PC-9 (cell line): ENCODE data around the gene VASH2. TPM values are rescaled to one million over a fixed set of nuclear protein-coding genes. Genes with fewer than 3 reads are reported as not detected.

Source experiments
- BruUV-seq: library from RNA; stranded (reverse); fragments of 400-500 nt; replicated peaks from 2 replicates; lab custom pipeline; 2021; lab: Mats Ljungman, UMichigan
- CTCF ChIA-PET: fragments of 300-600 bp; sonication (Branson Sonifier 250); formaldehyde crosslinking; loops from one replicate; lab custom pipeline; 2022; ENCODE audit warnings: antibody characterized with exemption; lab: Charles Lee
- POLR2A ChIA-PET: fragments of 300-600 bp; sonication (Branson Sonifier 250); formaldehyde crosslinking; loops from one replicate; lab custom pipeline; 2022; ENCODE audit warnings: antibody characterized with exemption; ENCODE audit not compliant: unreplicated experiment; lab: Charles Lee
- DNase-seq, 2 experiments: peaks; one replicate each; pipeline versions ENCODE4 v3.0.0 to v3.0.0-alpha.2; 2015 to 2022; ENCODE audit warnings: mixed read lengths in 1 of 2
- H2AFZ ChIP-seq: fragments of 200-600 bp; sonication (generic); 2 replicates; pipeline ENCODE4 v1.8.1; 2017; ENCODE audit warnings: antibody characterized with exemption
- H3F3A ChIP-seq: fragments of 200-600 bp; sonication (generic); 2 replicates; pipeline ENCODE4 v1.8.1; 2017; ENCODE audit warnings: antibody characterized with exemption, mild to moderate bottlenecking, low read depth; ENCODE audit not compliant: insufficient read depth
- H3K27ac ChIP-seq: fragments of 200-600 bp; sonication (generic); 2 replicates; pipeline ENCODE4 v1.6.1; 2016; ENCODE audit warnings: mixed run types
- H3K27me3 ChIP-seq: fragments of 200-600 bp; sonication (generic); 2 replicates; pipeline ENCODE4 v1.6.1; 2016; ENCODE audit warnings: low read depth, mixed run types; ENCODE audit not compliant: insufficient read depth
- H3K36me3 ChIP-seq: fragments of 200-600 bp; sonication (generic); 2 replicates; pipeline ENCODE4 v1.6.1; 2016; ENCODE audit warnings: low read depth, mixed run types
- H3K4me1 ChIP-seq: fragments of 200-600 bp; sonication (generic); replicated peaks from 2 replicates; pipeline ENCODE4 v1.6.1; 2016; ENCODE audit warnings: mixed run types; ENCODE audit not compliant: insufficient read depth
- H3K4me2 ChIP-seq: fragments of 200-600 bp; sonication (generic); 2 replicates; pipeline ENCODE4 v1.6.1; 2017; ENCODE audit warnings: mixed run types
- H3K4me3 ChIP-seq: fragments of 200-600 bp; sonication (generic); 2 replicates; pipeline ENCODE4 v1.6.1; 2016; ENCODE audit warnings: mixed run types
- H3K79me2 ChIP-seq: fragments of 200-600 bp; sonication (generic); 2 replicates; pipeline ENCODE4 v1.6.1; 2017; ENCODE audit warnings: low read depth, mixed run types
- H3K9me2 ChIP-seq: fragments of 200-600 bp; sonication (generic); 2 replicates; pipeline ENCODE4 v1.8.1; 2017; ENCODE audit warnings: mild to moderate bottlenecking; ENCODE audit not compliant: insufficient read depth
- H3K9me3 ChIP-seq: fragments of 200-600 bp; sonication (generic); 2 replicates; pipeline ENCODE4 v1.8.1; 2016; ENCODE audit warnings: low read depth; ENCODE audit not compliant: insufficient read depth
- H4K20me1 ChIP-seq: fragments of 200-600 bp; sonication (generic); 2 replicates; pipeline ENCODE4 v1.8.1; 2017; ENCODE audit not compliant: insufficient read depth
- EZH2 ChIP-seq: fragments of 200-600 bp; sonication (generic); IDR thresholded peaks from 2 replicates; pipeline ENCODE4 v1.8.0; 2017; ENCODE audit warnings: antibody characterized with exemption, low read depth
- intact Hi-C: fragments of 100-400 bp; cut with micrococcal nuclease; formaldehyde crosslinking; loops from one replicate; pipeline ENCODE4 v1.10.0; 2022; ENCODE audit not compliant: unreplicated experiment
- total RNA-seq: library from RNA; stranded (reverse); gene quantifications from 2 replicates; pipeline ENCODE4 v1.2.3, GENCODE V29; 2021
- TF ChIP-seq, protein P1 (sequence below): fragments of 200-600 bp; sonication (generic); conservative IDR thresholded peaks from 2 replicates; pipeline ENCODE4 v1.6.1; 2017; ENCODE audit warnings: mixed run types, antibody characterized with exemption, mild to moderate bottlenecking, moderate library complexity

Gene VASH2
- total RNA-seq, 1 experiment from 2014 or later, result not detected

DNA sequence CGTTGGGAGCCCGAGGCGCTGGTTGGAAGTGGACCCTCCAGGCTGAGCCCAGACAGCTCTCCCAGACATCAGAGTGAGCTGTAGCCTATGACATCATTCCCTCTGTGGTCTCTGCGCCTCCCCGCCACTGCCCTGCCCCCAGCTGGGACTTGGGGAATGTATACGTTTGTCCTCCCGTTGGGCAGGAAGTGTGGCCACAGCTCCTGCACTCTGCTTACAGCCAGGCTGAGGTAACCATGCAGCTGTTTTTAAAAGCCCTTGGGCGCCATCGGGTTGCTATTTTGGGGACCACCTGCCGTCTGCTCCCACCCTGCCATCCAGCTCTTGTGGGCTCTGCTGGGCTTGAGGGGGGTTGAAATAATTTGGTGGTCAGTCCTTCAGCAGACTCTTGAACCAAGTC is 7.8 kb downstream of the VASH2 start:
- Histone ChIP-seq H4K20me1 (no peaks in the 10 kb centered on the region; the same call in 1 of the 2 replicates), H3K9me3 (no peaks in the 10 kb centered on the region), H3F3A (no peaks in the 10 kb centered on the region), H3K79me2 (no peaks in the 10 kb centered on the region), H3K27me3 (peaks cover 34% of the 10 kb centered on the region), H3K27ac (no peak overlapping the region), H3K36me3 (no peaks in the 10 kb centered on the region), H3K4me2 (no peak overlapping the region), H3K4me3 (no peak overlapping the region), H3K9me2 (no peaks in the 10 kb centered on the region), H2AFZ (no peak overlapping the region), H3K4me1 (no peaks in the 10 kb centered on the region)
- no peak for TF ChIP-seq EZH2
- TF ChIP-seq, protein P1, sequence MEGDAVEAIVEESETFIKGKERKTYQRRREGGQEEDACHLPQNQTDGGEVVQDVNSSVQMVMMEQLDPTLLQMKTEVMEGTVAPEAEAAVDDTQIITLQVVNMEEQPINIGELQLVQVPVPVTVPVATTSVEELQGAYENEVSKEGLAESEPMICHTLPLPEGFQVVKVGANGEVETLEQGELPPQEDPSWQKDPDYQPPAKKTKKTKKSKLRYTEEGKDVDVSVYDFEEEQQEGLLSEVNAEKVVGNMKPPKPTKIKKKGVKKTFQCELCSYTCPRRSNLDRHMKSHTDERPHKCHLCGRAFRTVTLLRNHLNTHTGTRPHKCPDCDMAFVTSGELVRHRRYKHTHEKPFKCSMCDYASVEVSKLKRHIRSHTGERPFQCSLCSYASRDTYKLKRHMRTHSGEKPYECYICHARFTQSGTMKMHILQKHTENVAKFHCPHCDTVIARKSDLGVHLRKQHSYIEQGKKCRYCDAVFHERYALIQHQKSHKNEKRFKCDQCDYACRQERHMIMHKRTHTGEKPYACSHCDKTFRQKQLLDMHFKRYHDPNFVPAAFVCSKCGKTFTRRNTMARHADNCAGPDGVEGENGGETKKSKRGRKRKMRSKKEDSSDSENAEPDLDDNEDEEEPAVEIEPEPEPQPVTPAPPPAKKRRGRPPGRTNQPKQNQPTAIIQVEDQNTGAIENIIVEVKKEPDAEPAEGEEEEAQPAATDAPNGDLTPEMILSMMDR, result no peak
- CTCF ChIA-PET, result no interaction called here
- POLR2A ChIA-PET, result no interaction called here
- intact Hi-C loops, result no loop called here
- no TSS peak for BruUV-seq
- DNase-seq, result no peak

DNA sequence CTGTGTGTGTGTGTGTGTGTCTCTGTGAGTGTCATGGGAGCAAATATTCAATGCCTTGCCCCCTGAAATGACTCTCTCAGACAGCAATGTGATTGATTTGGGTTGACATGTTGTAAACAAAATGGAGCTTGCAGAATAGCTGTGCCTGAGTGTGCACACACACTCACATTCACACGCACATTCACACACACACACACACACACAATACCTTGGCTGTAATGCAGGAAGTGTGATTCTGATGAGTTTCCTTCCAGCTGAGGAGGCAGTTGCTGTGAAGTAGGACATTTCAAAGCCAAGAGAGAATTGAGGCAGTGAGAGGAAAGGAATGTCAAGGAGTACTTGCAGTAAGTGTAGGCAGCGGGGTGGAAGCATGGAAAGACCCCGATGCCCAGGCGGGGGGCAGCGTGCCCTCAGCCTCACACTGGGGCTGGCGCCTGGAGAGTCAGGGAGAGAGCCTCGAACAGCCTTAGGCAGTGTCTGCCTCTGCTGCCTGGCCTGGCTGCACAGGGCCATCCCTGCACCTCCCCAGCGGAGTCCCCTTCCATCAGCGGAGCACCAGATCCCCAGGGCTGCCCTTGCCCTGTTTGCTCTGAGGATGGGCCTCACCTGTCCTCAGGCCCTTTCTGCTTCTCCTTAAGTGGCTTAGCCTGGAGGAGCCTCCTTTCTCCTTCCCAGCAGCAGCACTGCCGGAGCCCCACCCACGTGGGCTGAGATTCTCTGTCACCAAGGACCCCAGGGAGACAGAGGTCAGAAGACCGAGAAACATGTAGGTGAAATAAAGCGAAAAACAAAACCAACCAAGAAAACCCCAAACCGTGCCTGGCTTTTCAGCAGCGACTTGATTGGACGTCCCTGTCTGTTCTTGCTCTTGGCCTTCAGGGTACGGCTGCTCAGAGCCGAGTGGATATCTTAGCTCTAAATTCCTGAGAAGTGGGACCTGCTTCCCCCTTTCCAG is 9.2 kb downstream of the VASH2 start:
- peaks cover 46% of the 10 kb centered on the region for H3K27me3 ChIP-seq
- H3K36me3 ChIP-seq, result no peaks in the 10 kb centered on the region
- H4K20me1 ChIP-seq, result no peaks in the 10 kb centered on the region; the same call in 1 of the 2 replicates
- H3K27ac ChIP-seq, result no peak overlapping the region
- no peak overlapping the region for H3K4me2 ChIP-seq
- no peak for DNase-seq
- H3K79me2 ChIP-seq, result no peaks in the 10 kb centered on the region
- H3F3A ChIP-seq, result no peaks in the 10 kb centered on the region
- H3K4me1 ChIP-seq, result no peaks in the 10 kb centered on the region
- H3K9me2 ChIP-seq, result no peaks in the 10 kb centered on the region
- H2AFZ ChIP-seq, result no peak overlapping the region
- CTCF ChIA-PET, result no interaction called here
- H3K9me3 ChIP-seq, result no peaks in the 10 kb centered on the region
- no peak overlapping the region for H3K4me3 ChIP-seq
- POLR2A ChIA-PET, result no interaction called here
- TF ChIP-seq, protein P1, result no peak
- no peak for TF ChIP-seq EZH2
- no TSS peak for BruUV-seq
- intact Hi-C loops, result no loop called here

DNA sequence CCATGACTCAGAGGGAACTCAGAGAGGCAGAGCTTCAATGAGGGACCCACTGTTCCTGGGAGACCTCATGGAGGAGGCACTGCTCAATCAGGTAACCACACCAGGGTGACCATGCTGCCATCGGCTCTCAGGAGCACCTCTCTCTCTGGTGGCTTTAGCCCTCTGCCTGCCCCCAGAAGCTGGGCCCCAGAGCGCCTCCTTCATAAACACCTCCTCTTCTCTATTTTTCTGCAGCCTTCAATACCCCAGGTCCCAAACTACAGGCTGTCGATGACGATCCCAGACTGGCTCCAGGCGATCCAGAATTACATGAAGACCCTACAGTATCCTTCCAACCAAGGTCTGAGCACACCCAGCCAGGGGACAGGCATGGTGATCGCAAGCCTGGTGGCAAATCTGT is 10.6 kb downstream of the VASH2 start:
- peaks cover 43% of the 10 kb centered on the region for H3K27me3 ChIP-seq
- POLR2A ChIA-PET, result no interaction called here
- intact Hi-C loops, result no loop called here
- H3K9me2 ChIP-seq, result no peaks in the 10 kb centered on the region
- CTCF ChIA-PET, result no interaction called here
- H3K4me3 ChIP-seq, result no peak overlapping the region
- no peak overlapping the region for H3K4me2 ChIP-seq
- H2AFZ ChIP-seq, result no peak overlapping the region
- H3K79me2 ChIP-seq, result no peaks in the 10 kb centered on the region
- no peak overlapping the region for H3K27ac ChIP-seq
- no peaks in the 10 kb centered on the region for H3K36me3 ChIP-seq
- H3K9me3 ChIP-seq, result no peaks in the 10 kb centered on the region
- no peaks in the 10 kb centered on the region for H3F3A ChIP-seq
- BruUV-seq, result no TSS peak
- no peak for DNase-seq
- TF ChIP-seq EZH2, result no peak
- TF ChIP-seq, protein P1, result no peak
- no peaks in the 10 kb centered on the region for H3K4me1 ChIP-seq
- no peaks in the 10 kb centered on the region; the same call in 1 of the 2 replicates for H4K20me1 ChIP-seq
